H1 (cell line): ENCODE measurements around the gene ANKUB1. TPM values are rescaled to one million over a fixed set of nuclear protein-coding genes. Genes with fewer than 3 reads are reported as not detected.

Source experiments
- ASH2L ChIP-seq: fragments of 200-600, 300-600 bp; sonication (generic); IDR thresholded peaks from one replicate; pipeline ENCODE4 v1.7.1; 2017; ENCODE audit warnings: low read length
- BACH1 ChIP-seq: IDR thresholded peaks from 2 replicates; pipeline ENCODE4 v1.6.1; 2012; ENCODE audit warnings: low read length, improper control_type of control experiment
- BRCA1 ChIP-seq: IDR thresholded peaks from 2 replicates; pipeline ENCODE4 v1.6.1; 2012; ENCODE audit warnings: low read depth, low read length, improper control_type of control experiment
- CBX5 ChIP-seq: fragments of 300-800, 300-1000 bp; sonication (generic); IDR thresholded peaks from 2 replicates; pipeline ENCODE4 v1.7.1; 2016; ENCODE audit warnings: antibody characterized with exemption, low read length, low read depth
- CBX8 ChIP-seq: fragments of 300-800, 300-1000 bp; sonication (generic); IDR thresholded peaks from 2 replicates; pipeline ENCODE4 v1.7.1; 2016; ENCODE audit warnings: low read depth, low read length, borderline replicate concordance
- CEBPB ChIP-seq: IDR thresholded peaks from 2 replicates; pipeline ENCODE4 v1.6.1; 2012; ENCODE audit warnings: low read depth, low read length
- CHD1 ChIP-seq: IDR thresholded peaks from 2 replicates; pipeline ENCODE4 v1.6.1; 2012; ENCODE audit warnings: low read depth, low read length, improper control_type of control experiment
- GABPA ChIP-seq: IDR thresholded peaks from 2 replicates; pipeline ENCODE4 v1.6.1; 2011; ENCODE audit warnings: mild to moderate bottlenecking, low read length, moderate library complexity, borderline replicate concordance; ENCODE audit not compliant: insufficient read depth
- JUND ChIP-seq: IDR thresholded peaks from 2 replicates; pipeline ENCODE4 v1.6.1; 2011; ENCODE audit warnings: mild to moderate bottlenecking, improper control_type of control experiment, low read length
- KDM1A ChIP-seq: fragments of 200-600, 300-600 bp; sonication (generic); IDR thresholded peaks from 2 replicates; pipeline ENCODE4 v1.7.1; 2016; ENCODE audit warnings: mild to moderate bottlenecking, low read length, borderline replicate concordance
- KDM4A ChIP-seq: IDR thresholded peaks from one replicate; pipeline ENCODE4 v1.7.1; 2012; ENCODE audit warnings: low read depth, mild to moderate bottlenecking, moderate library complexity, low read length, inconsistent platforms; ENCODE audit not compliant: severe bottlenecking
- MAFK ChIP-seq: IDR thresholded peaks from 2 replicates; pipeline ENCODE4 v1.6.1; 2012; ENCODE audit warnings: low read depth, mild to moderate bottlenecking, improper control_type of control experiment, low read length
- NANOG ChIP-seq: IDR thresholded peaks from 2 replicates; pipeline ENCODE4 v1.6.1; 2011; ENCODE audit warnings: low read length, low read depth, mild to moderate bottlenecking, inconsistent platforms; ENCODE audit not compliant: insufficient read depth, poor library complexity, severe bottlenecking
- PHF8 ChIP-seq: fragments of 200-600 bp; sonication (generic); conservative IDR thresholded peaks from 2 replicates; pipeline ENCODE4 v1.7.1; 2012; ENCODE audit warnings: low read depth, mild to moderate bottlenecking, inconsistent platforms, low read length, moderate library complexity
- RNF2 ChIP-seq: fragments of 200-900, 300-1000 bp; sonication (generic); IDR thresholded peaks from 2 replicates; pipeline ENCODE4 v1.7.1; 2016; ENCODE audit warnings: borderline replicate concordance, low read depth, mild to moderate bottlenecking, antibody characterized with exemption, low read length; ENCODE audit not compliant: poor library complexity, severe bottlenecking; ENCODE audit errors: missing control alignments
- RXRA ChIP-seq: IDR thresholded peaks from 2 replicates; pipeline ENCODE4 v1.6.1; 2011; ENCODE audit warnings: low read depth, mild to moderate bottlenecking, low read length, moderate library complexity; ENCODE audit not compliant: insufficient read depth
- SIX5 ChIP-seq: IDR thresholded peaks from 2 replicates; pipeline ENCODE4 v1.6.1; 2011; ENCODE audit warnings: mild to moderate bottlenecking, low read depth, low read length
- SP4 ChIP-seq: IDR thresholded peaks from 2 replicates; pipeline ENCODE4 v1.6.1; 2012; ENCODE audit warnings: low read length, inconsistent platforms
- TAF1 ChIP-seq: IDR thresholded peaks from 2 replicates; pipeline ENCODE4 v1.6.1; 2011; ENCODE audit warnings: mild to moderate bottlenecking, low read depth, low read length
- polyA plus RNA-seq, 7 experiments: library from polyadenylated mRNA; depleted of rRNA in 3 of 7; stranded (reverse) in 5 of 7; unstranded in 2 of 7; fragments of >200 nt in 5 of 7; fragments of 200-250 nt in 2 of 7; gene quantifications; 1 replicate in 5 of 7; 2 replicates in 1 of 7; 4 replicates in 1 of 7; pipeline versions ENCODE4 v1.2.1 to v1.2.3, GENCODE V29; 2011 to 2013; ENCODE audit warnings: missing spikeins in 2 of 7, mixed read lengths in 2 of 7
- total RNA-seq: library from RNA; stranded (reverse); fragmentation: NEBNext Ultra II Directional; extraction: Animal tissue kit (Norgen Biotek cat#: 25700); gene quantifications from 2 replicates; pipeline ENCODE4 v1.2.1, GENCODE V29; 2021
- TF ChIP-seq, protein P1 (sequence below): IDR thresholded peaks from 2 replicates; pipeline ENCODE4 v1.6.1; 2012; ENCODE audit warnings: low read length, inconsistent platforms
- TF ChIP-seq, protein P2 (sequence below): IDR thresholded peaks from 2 replicates; pipeline ENCODE4 v1.6.1; 2011; ENCODE audit warnings: low read length, improper control_type of control experiment
- TF ChIP-seq, protein P3 (sequence below): IDR thresholded peaks from 2 replicates; pipeline ENCODE4 v1.6.1; 2012; ENCODE audit warnings: inconsistent platforms

ANKUB1 gene
- total and polyA plus RNA-seq, 2 of the 8 experiments (the other 6 are each of a cell fraction or from before 2014, with no cell fraction given): not detected

DNA sequence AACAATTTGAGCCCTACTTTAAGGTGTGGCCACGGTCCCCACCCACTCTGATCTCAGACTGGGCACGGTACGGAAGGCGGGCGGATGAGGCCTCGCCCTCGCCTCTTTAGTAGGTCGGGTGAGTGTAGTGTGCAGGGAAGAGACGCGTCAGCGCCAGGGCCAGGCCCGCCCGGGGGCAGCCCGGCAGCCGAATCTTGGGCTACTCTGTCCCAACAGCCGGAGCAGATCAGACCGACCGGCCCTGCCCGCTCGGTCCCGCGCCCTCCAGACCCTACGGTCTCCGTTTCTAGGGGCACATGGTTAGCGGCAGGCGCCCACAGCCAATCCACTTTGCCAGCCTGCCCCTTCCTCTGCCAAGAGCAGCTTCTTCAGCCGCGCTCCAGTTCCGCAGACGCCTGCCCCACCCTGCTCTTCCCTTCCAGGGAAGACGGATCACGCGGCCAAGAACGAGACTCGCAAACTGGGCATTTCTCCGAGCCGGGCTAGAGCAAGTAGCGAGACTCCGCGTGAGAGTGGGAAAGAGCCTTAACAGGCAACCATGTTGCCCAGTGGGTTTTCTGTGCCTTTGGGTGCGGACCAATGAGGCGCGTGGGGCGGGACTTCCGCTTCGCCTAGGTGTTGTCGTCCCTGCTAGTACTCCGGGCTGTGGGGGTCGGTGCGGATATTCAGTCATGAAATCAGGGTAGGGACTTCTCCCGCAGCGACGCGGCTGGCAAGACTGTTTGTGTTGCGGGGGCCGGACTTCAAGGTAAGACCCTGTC, 20.4 kb upstream of the ANKUB1 start, which contains the start of gene RNF13 (continued):
- TF ChIP-seq CBX8: no peak
- no peak for TF ChIP-seq ASH2L
- TF ChIP-seq GABPA: peak; percentile 86
- TF ChIP-seq CBX5: no peak
- peak; percentile 48; the same call in 1 of the 2 replicates for TF ChIP-seq TAF1
- TF ChIP-seq KDM1A: no peak
- TF ChIP-seq BRCA1: no peak
- no peak for TF ChIP-seq JUND
- no peak; the same call in none of the 2 replicates for TF ChIP-seq PHF8
- TF ChIP-seq BACH1: peak; percentile 52
- TF ChIP-seq SP4: no peak
- TF ChIP-seq CEBPB: no peak
- no peak for TF ChIP-seq NANOG
- no peak for TF ChIP-seq RXRA
- TF ChIP-seq, protein P1, sequence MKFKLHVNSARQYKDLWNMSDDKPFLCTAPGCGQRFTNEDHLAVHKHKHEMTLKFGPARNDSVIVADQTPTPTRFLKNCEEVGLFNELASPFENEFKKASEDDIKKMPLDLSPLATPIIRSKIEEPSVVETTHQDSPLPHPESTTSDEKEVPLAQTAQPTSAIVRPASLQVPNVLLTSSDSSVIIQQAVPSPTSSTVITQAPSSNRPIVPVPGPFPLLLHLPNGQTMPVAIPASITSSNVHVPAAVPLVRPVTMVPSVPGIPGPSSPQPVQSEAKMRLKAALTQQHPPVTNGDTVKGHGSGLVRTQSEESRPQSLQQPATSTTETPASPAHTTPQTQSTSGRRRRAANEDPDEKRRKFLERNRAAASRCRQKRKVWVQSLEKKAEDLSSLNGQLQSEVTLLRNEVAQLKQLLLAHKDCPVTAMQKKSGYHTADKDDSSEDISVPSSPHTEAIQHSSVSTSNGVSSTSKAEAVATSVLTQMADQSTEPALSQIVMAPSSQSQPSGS: no peak
- TF ChIP-seq, protein P2, sequence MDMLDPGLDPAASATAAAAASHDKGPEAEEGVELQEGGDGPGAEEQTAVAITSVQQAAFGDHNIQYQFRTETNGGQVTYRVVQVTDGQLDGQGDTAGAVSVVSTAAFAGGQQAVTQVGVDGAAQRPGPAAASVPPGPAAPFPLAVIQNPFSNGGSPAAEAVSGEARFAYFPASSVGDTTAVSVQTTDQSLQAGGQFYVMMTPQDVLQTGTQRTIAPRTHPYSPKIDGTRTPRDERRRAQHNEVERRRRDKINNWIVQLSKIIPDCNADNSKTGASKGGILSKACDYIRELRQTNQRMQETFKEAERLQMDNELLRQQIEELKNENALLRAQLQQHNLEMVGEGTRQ: no peak
- no peak for TF ChIP-seq SIX5
- no peak for TF ChIP-seq CHD1
- no peak for TF ChIP-seq RNF2
- TF ChIP-seq, protein P3, sequence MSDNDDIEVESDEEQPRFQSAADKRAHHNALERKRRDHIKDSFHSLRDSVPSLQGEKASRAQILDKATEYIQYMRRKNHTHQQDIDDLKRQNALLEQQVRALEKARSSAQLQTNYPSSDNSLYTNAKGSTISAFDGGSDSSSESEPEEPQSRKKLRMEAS: peak; percentile 66
- peak; percentile 94 for TF ChIP-seq KDM4A
- TF ChIP-seq MAFK: no peak
